Right cardiac atrium (tissue), 5 donors: ENCODE results near the gene ZHX3. TPM values are rescaled to one million over a fixed set of nuclear protein-coding genes. Genes with fewer than 3 reads are reported as not detected.

Source experiments
- ATAC-seq, 2 donors: fragments of 200-7000 bp; cut with Tn5 transposase; one replicate each; pipeline versions ENCODE4 v1.8.0 to v1.9.1; 2020; ENCODE audit warnings: moderate library complexity in 2 of 2, mild to moderate bottlenecking in 1 of 2
- DNase-seq, 3 donors: peaks; one replicate each; pipeline ENCODE4 v3.0.0-alpha.2; 2020
- H3K27ac ChIP-seq: one replicate; pipeline ENCODE4 v1.5.1; 2013; ENCODE audit warnings: mild to moderate bottlenecking, low read length, control low read depth, moderate library complexity
- H3K27me3 ChIP-seq: one replicate; pipeline ENCODE4 v1.6.1; 2013; ENCODE audit not compliant: control insufficient read depth, insufficient read depth
- H3K4me1 ChIP-seq: one replicate; pipeline ENCODE4 v1.6.1; 2013; ENCODE audit warnings: low read length; ENCODE audit not compliant: control insufficient read depth, insufficient read depth
- H3K4me3 ChIP-seq: one replicate; pipeline ENCODE4 v1.5.1; 2013; ENCODE audit warnings: low read length, control low read depth
- H3K9me3 ChIP-seq: one replicate; pipeline ENCODE4 v1.6.1; 2013; ENCODE audit warnings: low read length; ENCODE audit not compliant: control insufficient read depth
- WGBS: extraction: QIAGEN DNeasy Blood & Tissue Kit; methylation state at CpG from one replicate; pipeline ENCODE4 v1.1.7; 2013; 5-methylcytosine and 5-hydroxymethylcytosine counted together
- intact Hi-C, 4 donors: fragments of 100-400 bp; cut with DNase I; formaldehyde crosslinking; loops; one replicate each; pipeline versions ENCODE4 v1.11.0 to v1.14.0; 2022 to 2023
- polyA plus RNA-seq: library from polyadenylated mRNA; stranded (reverse); fragments of 200-250 nt; gene quantifications from one replicate; pipeline ENCODE4 v1.2.3, GENCODE V29; 2013
- total RNA-seq, 4 donors: library from RNA; stranded (reverse); fragmentation: NEBNext Ultra II Directional; extraction: Animal tissue kit (Norgen Biotek cat#: 25700); gene quantifications; one replicate each; pipeline ENCODE4 v1.2.1, GENCODE V29; 2021
- donor health status: healthy with polysubstance abuse.
- donor health status: DM: no; HTN: yes; CAD: no.
- donor health status: DM: no; HTN: no; CAD: no.
- donor health status: DM: no; HTN: yes; CAD: no; lungs with severe emphysema.
- donor health status: DM: yes; HTN: yes; CAD: no.

The ZHX3 gene
- total and polyA plus RNA-seq, 5 donors: 11.6 to 39.7 (median 33.4) TPM

GRCh38 chr20:41202426-41202825 lies 115.1 kb downstream of the ZHX3 start:
- Histone ChIP-seq H3K4me1 (peaks cover 6% of the 10 kb centered on the region), H3K9me3 (no peaks in the 10 kb centered on the region), H3K27ac (no peak overlapping the region), H3K27me3 (no peaks in the 10 kb centered on the region), H3K4me3 (no peak overlapping the region)
- WGBS: 98% methylated on average over 10 of the region's 10 CpGs
- DNase-seq (no peak), ATAC-seq (peak in 1 of 2 donors; percentile 31)
- intact Hi-C loops: no loop called here

GRCh38 chr20:41201760-41202159 lies 115.8 kb downstream of the ZHX3 start:
- DNase-seq (no peak), ATAC-seq (no peak)
- Histone ChIP-seq H3K4me3 (no peak overlapping the region), H3K27ac (no peak overlapping the region), H3K27me3 (no peaks in the 10 kb centered on the region), H3K4me1 (peaks cover 6% of the 10 kb centered on the region), H3K9me3 (no peaks in the 10 kb centered on the region)
- WGBS: 93% methylated on average over 8 of the region's 8 CpGs
- intact Hi-C loops: no loop called here

GRCh38 chr20:41200446-41201202 lies 116.9 kb downstream of the ZHX3 start:
- no peak overlapping the region for H3K4me3 ChIP-seq
- H3K27me3 ChIP-seq: no peaks in the 10 kb centered on the region
- H3K4me1 ChIP-seq: peaks cover 4% of the 10 kb centered on the region
- H3K9me3 ChIP-seq: no peaks in the 10 kb centered on the region
- 68% methylated on average over 3 of the region's 3 CpGs for whole genome bisulfite sequencing
- intact Hi-C loops: no loop called here
- ATAC-seq (peak in 1 of 2 donors; percentile 55), DNase-seq (no peak)
- peak overlapping the region; percentile 54 for H3K27ac ChIP-seq

GRCh38 chr20:41198443-41198842 lies 119.1 kb downstream of the ZHX3 start:
- ATAC-seq (no peak), DNase-seq (no peak)
- intact Hi-C loops: no loop called here
- 97% methylated on average over 4 of the region's 4 CpGs for WGBS
- Histone ChIP-seq H3K27ac (no peak overlapping the region), H3K27me3 (no peaks in the 10 kb centered on the region), H3K4me3 (no peak overlapping the region), H3K4me1 (peaks cover 3% of the 10 kb centered on the region), H3K9me3 (no peaks in the 10 kb centered on the region)

- Histone ChIP-seq H3K9me3 (no peaks in the 10 kb centered on the region), H3K27ac (no peak overlapping the region), H3K27me3 (no peaks in the 10 kb centered on the region), H3K4me3 (no peak overlapping the region), H3K4me1 (peaks cover 3% of the 10 kb centered on the region)
- intact Hi-C loops: no loop called here
- WGBS: 100% methylated on average over 1 of the region's 1 CpG
- ATAC-seq: no peak
- DNase-seq: no peak
Measured at GRCh38 chr20:41196653-41197225, 120.8 kb downstream of the ZHX3 start.

- WGBS: 93% methylated on average over 3 of the region's 3 CpGs
Measured at GRCh38 chr20:41192575-41192974, 125.0 kb downstream of the ZHX3 start.

GRCh38 chr20:41191562-41192500 lies 125.7 kb downstream of the ZHX3 start:
- H3K9me3 ChIP-seq: no peaks in the 10 kb centered on the region
- ATAC-seq (peak in 1 of 2 donors; percentile 42), DNase-seq (no peak)
- WGBS: 90% methylated on average over 5 of the region's 5 CpGs
- no peak overlapping the region for H3K4me3 ChIP-seq
- no peak overlapping the region for H3K27ac ChIP-seq
- H3K4me1 ChIP-seq: no peaks in the 10 kb centered on the region
- no peaks in the 10 kb centered on the region for H3K27me3 ChIP-seq
- intact Hi-C loops: no loop called here

More at GRCh38 chr20:41192575-41192974, 125.0 kb downstream of the ZHX3 start:
- no peak for ATAC-seq
- Histone ChIP-seq H3K9me3 (no peaks in the 10 kb centered on the region), H3K27me3 (no peaks in the 10 kb centered on the region), H3K27ac (no peak overlapping the region), H3K4me1 (no peaks in the 10 kb centered on the region), H3K4me3 (no peak overlapping the region)
- no peak for DNase-seq
- intact Hi-C loops: no loop called here

- ATAC-seq: no peak
Measured at GRCh38 chr20:41187668-41188067, 129.9 kb downstream of the ZHX3 start.

GRCh38 chr20:41185013-41185757 lies 132.3 kb downstream of the ZHX3 start:
- no peaks in the 10 kb centered on the region for H3K27me3 ChIP-seq
- H3K4me3 ChIP-seq: no peak overlapping the region
- WGBS: 94% methylated on average over 11 of the region's 11 CpGs
- peak in 1 of 2 donors; percentile 16 for ATAC-seq
- peak in 1 of 3 donors; percentile 14 for DNase-seq
- H3K9me3 ChIP-seq: no peaks in the 10 kb centered on the region
- intact Hi-C loops: no loop called here
- H3K27ac ChIP-seq: no peak overlapping the region
- peaks cover 3% of the 10 kb centered on the region for H3K4me1 ChIP-seq

More at GRCh38 chr20:41187668-41188067, 129.9 kb downstream of the ZHX3 start:
- no peak overlapping the region for H3K4me3 ChIP-seq
- no peaks in the 10 kb centered on the region for H3K27me3 ChIP-seq
- no peaks in the 10 kb centered on the region for H3K9me3 ChIP-seq
- no peak for DNase-seq
- no peak overlapping the region for H3K27ac ChIP-seq
- intact Hi-C loops: no loop called here
- no peaks in the 10 kb centered on the region for H3K4me1 ChIP-seq

- WGBS: 93% methylated on average over 2 of the region's 2 CpGs
- Histone ChIP-seq H3K27me3 (no peaks in the 10 kb centered on the region), H3K4me1 (peaks cover 7% of the 10 kb centered on the region), H3K4me3 (no peak overlapping the region), H3K9me3 (no peaks in the 10 kb centered on the region), H3K27ac (no peak overlapping the region)
- DNase-seq (peak in 1 of 3 donors; percentile 9), ATAC-seq (no peak)
- intact Hi-C loops: loop anchor here in 1 of 4 donors (5.0 kb wide), 1 partner anchor 43 kb away; no protein-coding TSS in a partner anchor
Measured at GRCh38 chr20:41183831-41184230, 133.7 kb downstream of the ZHX3 start.
